ENCODE measurements around the gene TTC24.

TTC24 gene

DNA sequence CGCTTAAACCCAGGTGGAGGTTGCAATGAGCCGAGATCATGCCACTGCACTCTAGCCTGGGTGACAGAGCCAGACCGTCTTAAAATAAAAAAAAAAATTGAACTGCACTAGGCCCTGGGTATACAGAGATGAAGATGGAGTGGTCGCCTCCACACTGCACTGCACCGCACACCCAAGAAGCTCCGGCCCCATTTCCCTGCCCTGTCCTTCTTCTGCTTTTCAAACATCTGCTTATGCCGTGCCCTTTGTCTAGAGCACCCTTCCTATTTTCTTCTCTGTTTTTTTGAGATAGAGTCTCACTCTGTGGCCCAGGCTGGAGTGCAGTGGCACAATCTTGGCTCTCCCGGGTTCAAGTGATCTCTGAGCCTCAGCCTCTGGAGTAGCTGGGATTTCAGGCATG is 24.6 kb upstream of the TTC24 start:
- DNase-seq (ENCODE audit: low read depth) = no peak

DNA sequence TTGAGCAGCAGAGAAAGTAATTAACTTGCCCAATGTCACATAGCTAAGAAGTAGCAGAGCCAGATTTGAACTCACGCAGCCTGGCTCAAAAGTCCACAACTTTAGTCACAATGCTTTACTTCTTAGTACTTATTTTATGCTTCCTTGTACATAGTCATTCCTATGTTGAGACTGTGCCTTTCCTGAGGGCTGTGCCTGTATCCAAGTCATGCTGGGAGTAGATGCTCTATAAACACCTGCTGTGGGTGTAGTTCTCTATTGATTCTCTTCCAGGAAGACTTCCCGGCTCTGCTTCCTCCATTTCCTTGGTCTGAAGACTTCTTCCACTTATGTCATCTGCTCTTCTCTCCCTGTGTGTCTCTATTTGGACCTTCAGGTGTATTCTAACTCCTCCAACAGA is 23.8 kb upstream of the TTC24 start:
- no peak for DNase-seq (ENCODE audit: low read depth)

DNA sequence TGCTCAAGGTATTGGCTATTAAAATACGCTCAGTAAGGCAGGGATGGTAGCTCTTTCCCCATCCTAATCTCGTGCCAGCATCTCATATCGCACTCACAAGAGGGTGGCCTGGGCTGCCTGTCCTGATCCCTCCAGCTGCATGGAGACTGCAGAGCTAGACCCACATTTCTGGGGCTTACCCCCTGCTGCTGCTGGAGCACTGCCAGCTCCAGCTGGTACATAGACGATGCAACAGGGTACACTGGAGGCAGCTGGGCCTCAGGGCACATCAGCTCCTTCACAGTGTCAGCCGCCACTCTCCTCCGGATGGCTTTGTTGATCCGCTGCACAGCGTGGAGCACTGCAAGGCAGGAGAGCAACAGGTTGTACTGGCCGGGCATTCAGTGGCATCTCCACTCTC is 23.2 kb upstream of the TTC24 start:
- DNase-seq (ENCODE audit: low read depth) = no peak

DNA sequence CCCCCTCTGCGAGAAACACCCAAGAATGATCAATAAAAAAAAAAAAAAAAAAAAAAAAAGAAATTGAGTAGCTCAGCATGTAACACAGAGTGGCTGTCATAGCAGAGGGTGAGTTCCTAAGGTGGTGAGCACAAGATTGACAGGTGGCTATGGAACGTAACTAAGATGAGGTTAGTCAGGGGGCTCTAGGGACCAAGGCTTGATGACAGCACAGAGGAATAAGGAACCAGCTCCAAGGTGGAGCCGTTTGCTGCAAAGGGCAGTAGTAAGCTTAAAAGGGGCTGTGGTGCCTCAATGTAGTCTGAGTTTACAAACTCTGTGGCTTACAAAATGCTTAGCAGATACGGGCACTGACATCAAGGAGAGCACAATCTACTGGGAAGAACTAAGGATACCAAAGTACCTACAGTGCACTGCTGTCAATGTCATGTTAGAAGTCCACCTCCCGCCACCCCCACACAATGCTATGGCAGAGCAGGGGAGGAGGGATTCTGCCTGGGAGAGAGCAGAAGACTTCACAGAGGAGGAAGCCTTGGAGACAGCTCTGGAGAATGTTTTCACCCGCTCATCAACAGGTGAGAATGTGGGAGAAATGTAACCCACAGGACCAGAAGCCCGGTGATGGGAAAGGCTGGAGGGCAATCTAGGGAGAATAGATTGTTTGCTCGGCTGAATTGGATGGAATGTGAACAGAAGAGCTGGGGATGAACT is 20.3 kb upstream of the TTC24 start:
- no peak for DNase-seq (ENCODE audit: low read depth)

DNA sequence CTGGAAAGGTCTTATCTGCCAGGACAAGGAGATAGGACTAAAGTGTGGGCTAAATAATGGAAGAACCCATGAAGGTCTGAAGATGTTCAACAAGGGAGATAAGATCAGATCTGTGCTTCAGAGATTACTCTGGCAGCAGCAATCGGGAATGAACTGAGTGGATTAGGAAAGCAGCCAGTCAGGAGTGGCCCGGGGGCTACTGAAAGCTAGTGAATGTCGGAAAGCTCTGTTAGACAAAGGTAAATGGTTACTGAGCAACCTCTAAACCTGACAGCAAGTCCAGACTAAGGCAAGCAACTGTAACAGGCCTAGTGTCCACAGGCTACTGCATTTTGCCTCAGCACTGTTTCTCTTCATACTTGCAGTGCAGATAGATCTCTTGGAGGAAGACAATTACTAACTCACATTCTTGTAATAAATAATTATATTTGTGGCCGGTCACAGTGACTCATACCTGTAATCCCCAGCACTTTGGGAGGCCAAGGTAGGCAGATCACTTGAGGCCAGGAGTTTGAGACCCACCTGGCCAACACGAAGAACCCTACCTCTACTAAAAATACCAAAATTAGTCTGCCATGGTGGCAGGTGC is 19.6 kb upstream of the TTC24 start:
- no peak for DNase-seq (ENCODE audit: low read depth)

DNA sequence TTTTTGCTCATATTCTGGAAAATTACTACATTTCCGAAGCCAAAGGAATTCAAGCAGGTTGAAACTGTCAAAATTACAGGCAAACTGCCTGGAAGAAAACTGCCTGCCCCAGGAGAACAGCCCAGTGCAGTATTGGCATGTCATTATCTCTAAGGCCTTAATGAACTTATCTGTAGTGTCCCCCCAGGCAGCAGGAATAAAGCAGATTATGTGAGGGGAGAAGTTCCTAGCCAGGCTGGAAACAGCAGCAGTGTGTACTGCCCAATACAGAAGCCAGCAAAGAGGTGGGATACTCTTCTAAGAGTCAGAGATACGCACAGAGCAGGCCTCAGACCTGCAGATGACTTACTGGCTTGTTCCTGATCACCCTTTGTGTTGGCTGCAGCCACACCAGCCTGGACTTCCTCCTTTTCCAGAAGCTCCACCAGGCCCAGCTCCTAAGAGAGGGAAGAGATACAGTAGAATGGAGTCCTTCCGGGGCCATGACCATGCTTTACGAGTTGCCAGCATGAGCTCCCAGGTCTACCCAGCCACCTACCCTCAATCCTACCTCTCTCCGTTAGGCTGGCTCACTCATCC is 18.8 kb upstream of the TTC24 start:
- no peak for DNase-seq (ENCODE audit: low read depth)

DNA sequence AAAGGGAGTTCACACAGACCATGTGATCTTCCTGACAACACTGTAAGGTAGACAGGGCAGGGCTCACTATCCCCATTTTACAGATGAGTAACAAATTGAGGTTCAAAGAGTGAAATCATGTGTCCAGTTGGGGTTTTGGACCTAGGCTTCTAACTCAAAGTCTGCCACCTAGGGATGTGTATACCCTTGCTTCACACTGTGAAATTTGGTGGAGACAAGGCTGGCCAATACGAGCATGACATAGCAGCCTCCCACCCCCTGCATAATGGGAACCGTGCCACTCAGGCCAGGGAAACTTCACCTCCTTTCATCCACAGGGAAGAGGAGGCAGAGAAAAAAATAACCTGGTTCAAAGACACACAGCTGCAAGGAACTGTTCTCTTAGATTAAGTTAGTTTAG is 14.0 kb upstream of the TTC24 start:
- DNase-seq (ENCODE audit: low read depth) = no peak

DNA sequence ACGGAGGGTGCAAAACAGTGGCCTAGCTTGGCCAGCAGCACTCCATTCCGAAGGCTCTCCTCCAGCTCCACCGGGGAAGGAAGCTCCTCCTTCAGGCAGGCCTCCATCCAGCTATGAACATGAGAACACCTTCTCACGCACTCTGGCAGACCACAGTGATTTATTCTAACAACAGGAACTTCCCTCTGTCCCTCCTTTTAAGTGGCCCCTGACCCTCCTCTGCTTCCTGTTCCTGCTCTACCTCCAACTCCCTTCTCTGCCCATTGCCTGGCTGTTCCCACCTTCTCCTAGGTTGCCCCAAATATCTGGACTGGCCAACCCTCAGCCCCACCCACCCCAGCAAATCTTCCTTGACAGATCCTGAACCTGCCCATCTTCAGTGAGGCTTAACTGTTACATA is 13.1 kb upstream of the TTC24 start:
- DNase-seq (ENCODE audit: low read depth) = no peak

DNA sequence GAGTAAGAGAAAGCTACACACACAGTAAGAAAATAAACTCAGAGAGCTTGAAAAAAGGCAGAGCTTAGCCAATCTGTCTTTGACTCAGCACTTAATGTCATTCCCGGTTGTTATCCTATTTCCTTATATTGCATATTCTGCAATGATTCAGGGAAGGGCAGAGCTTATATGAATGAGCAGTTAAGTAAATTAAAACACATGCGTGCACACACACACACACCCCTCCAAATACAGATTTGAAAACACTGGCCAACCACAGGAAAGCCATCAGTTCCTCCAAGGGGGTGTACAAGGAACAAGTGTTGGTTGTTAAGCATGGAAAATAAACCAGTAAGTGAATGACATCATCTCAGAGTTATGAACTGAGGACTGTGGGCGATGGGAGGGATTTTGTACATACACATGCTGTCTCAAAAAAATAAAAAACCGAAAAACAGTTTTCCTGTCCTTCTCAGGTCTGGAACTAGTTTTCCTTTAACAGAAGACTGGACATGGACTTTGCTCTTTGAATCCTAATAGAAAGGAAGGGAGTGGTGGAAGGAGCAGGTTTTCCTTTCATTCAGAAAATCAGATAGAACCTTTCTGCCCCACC is 8.2 kb upstream of the TTC24 start:
- no peak for DNase-seq (ENCODE audit: low read depth)

DNA sequence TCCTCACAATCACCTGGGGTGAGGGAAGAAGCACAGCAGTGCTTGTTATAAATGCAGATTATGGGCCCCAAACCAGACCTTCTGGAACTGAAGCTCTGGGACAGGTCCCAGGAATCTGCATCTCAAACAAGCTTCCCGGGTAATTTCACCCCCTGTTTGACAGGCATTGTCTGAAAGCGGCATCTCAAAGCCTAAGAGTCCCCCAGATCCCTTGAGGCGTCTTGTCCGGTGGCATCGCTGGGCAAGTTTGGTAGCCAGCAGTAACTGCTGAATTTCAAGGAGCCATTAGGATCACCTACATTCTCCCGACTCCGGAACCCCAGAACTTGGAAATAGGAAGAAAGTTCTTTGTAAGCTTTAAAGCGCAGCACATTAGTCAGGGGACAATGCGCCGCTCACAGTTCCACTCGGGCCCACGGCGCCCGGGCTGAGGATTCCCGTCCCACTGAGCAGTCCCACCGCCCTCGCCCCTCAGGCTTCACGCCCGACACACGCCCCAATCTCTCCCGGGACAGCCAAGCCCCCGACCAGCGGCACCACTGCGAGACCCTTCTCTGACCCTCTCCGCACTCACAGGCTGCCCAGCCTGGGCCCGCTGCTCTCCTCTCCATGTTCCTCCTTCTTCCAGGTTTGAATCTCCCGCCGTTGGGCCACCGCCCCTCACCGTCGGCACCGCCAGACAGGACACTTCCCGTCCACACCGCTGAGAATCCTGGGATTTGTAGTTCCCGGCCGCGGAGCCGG is 7.4 kb upstream of the TTC24 start, which contains the start of gene IQGAP3:
TSS of gene IQGAP3 (minus strand) at position 647 of the 744 bp plus-strand sequence. CDS start at position 611, 36 bp downstream.
- DNase-seq (ENCODE audit: low read depth) = no peak

DNA sequence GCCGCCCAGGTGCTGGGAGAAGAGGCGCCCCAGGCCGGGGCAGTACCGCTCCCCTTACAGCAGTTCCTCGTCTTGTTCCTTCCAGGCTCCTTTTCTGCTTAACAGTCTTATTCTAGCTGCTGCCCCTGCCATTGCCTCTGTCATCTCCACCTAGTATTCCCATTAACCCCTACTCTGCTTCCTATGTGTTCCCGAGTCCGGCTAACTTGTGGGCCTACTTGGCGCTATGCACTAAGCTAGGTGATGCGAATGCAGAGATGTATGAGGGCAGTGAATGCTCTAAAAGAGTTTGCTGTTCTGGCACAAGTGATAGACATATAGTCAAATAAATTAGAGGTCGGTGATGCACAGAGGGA is 6.9 kb upstream of the TTC24 start:
- DNase-seq (ENCODE audit: low read depth) = no peak

DNA sequence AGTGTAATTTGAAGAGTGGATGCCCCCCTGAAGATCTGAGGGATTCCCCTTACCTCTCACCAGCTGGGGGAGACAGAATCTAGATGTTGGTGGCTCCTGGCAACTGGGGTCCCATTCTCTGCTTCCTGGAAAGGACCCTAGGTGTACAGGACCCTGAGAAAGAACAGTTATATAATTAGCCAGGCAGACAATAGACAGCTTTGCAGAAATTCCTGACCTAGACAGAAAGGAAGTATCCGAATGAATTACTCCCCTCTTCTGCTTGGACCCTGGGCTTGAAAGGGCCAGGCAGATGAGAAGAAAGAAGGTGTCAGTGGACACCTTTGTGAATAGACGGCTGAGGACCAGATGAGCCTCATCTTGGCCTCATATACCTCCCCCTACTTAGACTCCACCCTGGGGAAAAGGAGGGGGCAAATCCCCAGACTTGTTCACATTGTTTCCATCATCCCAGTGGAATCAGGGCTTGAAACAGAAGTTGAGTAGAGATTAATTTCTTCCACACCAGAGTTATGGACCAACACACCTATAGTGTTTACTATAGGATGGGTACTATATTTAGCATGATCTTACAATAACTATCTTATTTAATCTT is 5.4 kb upstream of the TTC24 start:
- no peak for DNase-seq (ENCODE audit: low read depth)

DNA sequence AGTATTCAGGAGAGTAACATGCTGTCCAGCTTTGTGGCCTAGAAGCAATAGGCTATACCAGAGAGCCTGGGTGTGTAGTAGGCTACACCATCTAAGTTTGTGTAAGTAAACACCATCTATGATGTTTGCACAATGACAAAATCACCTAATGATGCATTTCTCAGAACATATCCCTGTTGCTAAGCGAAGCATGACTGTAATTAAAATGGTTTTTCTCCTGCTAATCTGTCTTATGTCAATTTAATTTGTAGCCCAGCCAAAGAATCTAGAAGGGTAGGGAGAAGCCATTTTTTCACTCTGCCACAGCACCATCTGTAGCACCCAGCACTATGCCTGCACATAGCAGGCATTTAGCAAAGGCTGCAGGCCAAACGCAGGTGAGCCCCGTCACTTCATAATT is 2.0 kb upstream of the TTC24 start:
- DNase-seq (ENCODE audit: low read depth) = no peak

DNA sequence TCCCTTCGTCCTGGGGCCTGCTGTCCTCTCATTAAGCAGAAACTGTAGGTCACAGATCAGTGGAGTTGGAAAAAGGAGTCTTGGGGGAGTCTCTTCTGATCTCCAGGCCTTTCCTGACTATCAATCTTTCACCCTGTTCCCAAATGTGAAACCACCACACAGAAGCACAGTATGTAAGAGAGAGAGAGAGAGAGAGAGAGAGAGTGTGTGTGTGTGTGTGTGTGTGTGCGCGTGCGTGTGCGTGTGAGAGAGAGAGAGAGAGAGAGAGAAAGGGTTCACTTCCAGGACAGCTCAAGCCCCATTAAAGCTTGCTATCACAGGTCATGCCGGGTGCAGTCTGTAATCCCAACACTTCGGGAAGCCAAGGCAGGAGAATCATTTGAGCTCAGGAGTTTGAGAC is 1.5 kb upstream of the TTC24 start:
- DNase-seq (ENCODE audit: low read depth) = no peak

DNA sequence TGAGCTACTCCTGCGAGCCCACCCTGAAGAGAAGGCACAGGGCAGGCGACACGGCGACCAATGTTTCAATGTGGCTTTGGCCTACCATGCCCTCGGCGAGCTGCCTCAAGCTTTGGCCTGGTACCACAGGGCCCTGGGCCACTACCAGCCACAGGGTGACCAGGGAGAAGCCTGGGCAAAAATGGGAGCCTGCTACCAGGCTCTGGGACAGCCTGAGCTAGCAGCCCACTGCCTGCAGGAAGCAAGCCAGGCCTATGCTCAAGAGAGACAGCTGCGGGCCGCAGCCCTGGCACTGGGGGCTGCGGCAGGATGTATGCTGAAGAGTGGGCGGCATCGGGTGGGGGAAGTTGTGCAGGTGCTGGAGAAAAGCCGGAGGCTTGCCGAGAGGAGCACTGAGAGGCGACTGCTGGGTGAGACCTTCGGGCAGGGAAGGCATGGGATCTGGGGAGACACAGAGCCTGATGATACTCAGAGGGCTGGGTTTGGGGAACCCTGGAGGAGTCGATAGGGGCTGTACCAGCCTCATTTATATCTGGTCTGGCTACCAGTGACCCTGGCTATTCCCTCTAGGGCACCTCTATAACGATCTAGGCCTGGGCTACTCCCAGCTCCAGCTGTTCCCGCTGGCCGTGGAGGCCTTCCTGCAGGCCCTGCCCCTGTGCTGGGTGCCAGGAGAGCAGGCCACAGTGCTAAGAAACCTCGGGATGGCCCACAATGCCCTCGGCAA is 2.3 kb downstream of the TTC24 start:
- no peak for DNase-seq (ENCODE audit: low read depth)

DNA sequence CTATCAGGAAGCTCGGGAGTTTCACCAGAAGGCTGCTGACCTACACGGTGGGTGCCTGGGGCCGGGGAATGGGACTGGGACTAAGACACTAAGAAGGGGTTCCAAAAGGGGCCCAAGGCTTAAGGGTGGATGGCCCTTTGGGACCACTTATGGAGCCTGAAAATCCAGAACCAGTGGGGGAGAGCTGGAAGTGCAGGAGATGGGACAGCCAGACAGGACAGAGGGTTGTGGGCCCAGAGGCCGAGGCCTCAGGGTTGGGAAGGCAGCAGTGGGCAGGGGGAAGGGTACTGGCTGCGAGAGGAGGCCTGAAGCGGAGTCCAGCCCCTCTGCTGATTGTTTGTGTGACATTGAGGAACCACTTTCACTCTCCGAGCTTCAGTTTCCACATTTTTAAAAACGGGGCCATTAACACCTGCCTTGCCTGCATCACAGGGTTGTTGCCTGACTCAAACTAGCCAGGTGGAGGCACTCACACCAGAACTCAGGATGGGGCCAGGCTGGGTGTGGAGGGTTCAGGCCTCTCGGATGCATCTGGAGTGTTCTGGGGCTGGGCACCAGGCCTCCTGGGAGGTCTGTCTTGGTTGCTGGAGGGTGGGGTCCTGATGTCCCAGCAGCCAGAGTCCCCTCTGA is 3.0 kb downstream of the TTC24 start:
- DNase-seq (ENCODE audit: low read depth) = no peak

DNA sequence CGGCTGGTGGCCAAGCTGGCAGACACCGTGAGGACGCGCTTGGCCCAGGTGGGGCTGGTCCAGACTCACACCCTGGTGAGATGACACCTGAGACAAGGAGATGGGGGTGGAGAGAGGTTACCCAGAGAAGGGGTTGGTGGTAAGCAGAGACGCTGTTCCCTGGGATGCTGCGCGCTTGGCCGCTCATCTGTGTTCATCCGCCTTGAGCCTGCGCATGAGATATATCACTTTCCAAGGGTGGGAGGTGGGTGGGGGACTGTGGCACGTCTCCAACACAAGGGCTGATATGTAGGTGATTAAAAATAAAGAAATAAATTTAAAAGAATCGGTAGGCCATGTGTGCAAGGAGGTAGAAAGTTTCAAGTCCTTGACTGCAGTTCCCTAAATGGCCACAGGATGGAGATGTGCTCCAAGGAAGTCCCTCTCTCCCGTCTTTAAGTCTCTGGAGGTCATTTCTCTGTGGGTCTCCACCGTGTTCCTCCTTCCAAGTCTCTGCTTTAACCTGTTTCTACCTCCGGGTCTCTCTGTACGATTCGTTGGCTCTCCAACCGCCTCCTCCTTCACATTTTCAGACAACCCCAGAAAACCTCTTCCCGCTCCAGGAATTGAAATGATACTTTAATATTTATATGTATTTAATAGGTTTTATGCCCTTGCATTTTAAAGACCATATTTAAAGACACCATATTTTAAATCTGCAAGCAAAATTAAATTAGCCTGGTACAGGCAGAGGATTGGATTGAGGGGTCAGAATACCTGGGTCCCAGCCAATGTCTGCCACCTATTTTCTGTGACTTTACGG is 4.5 kb downstream of the TTC24 start:
- peak; percentile 85 for DNase-seq (ENCODE audit: low read depth)

DNA sequence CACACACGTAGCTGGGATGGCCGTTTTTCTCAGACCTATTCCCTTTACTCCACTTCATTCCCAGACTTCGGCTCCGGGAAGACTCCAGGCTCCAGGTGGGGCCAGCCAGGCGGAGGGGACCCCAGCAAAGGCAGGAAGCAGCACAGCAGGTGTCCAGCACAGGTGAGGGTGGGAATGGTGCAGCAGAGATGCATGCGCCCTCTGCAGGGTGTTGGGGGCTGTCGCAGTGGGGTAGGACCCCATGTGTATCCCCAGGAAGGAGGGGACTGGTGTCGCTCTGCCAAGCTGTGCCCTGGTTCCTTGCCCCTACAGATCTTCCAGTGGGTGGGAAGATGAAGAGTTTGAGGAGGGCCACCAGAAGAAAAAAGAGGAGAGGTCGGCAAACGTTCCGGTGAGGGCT is 5.3 kb downstream of the TTC24 start:
- DNase-seq (ENCODE audit: low read depth) = no peak

DNA sequence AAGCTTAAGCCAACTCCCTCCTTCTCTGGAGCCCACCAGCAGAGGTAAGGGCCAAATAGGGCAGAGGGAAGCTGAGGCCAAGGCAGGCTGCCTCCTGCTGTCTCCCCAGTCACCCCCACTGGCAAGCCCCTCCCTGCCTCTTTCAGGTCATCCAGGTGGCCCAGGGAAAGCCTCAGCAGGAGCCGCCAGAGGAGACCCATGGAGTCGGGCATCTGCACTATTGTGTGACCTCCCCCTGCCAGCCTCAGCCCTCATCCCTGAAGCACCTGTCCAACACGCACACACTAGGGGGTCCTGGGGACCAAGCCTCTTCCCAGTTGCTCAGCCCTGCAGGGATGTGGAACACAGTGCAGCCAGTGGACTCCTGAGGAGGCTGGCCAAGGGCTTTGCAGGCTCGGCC is 6.8 kb downstream of the TTC24 start:
- DNase-seq (ENCODE audit: low read depth) = no peak

DNA sequence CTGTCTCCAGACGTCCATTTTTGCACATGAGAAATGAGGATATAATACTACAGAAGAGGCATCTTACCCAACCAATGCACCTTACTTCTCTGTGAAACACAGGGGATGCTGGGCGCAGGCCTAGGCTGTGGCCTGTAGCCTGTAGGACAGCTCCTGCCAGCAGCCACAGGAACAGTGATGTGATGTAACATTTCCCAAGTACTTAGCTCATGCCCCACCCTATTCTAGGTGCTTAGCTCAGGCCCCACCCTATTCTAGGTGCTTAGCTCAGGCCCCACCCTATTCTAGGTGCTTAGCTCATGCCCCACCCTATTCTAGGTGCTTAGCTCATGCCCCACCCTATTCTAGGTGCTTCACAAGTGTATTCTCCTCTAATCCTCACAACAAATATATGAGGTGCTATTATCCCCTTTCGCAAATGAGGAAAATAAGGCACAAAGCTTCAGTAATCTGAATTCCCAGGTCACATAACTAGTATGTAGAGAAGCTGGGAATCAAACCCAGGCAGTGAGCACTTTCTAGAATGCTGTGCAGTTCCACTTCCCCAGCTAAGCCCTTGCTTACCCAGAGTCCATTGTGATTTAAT is 7.5 kb downstream of the TTC24 start:
- DNase-seq (ENCODE audit: low read depth) = no peak
